Upper lobe of left lung (tissue), 4 donors: ENCODE data around the gene KIF23.

Experiments
- CTCF ChIP-seq, 6 experiments: fragments of 450-650 bp in 4 of 6; fragments of 200-600 bp in 2 of 6; sonication (generic) in 2 of 6; IDR thresholded peaks; one replicate each; pipeline ENCODE4 v1.5.1; 2016 to 2019; ENCODE audit warnings: antibody characterized with exemption in 6 of 6
- EP300 ChIP-seq, 4 donors: sonication (generic); formaldehyde crosslinking; IDR thresholded peaks; one replicate each; pipeline ENCODE4 v1.5.1; 2017; ENCODE audit warnings: antibody characterized with exemption in 4 of 4, control low read depth in 2 of 4
- POLR2A ChIP-seq, 4 donors: fragments of 450-650 bp; IDR thresholded peaks; one replicate each; pipeline ENCODE4 v1.5.1; 2016 to 2017; ENCODE audit warnings: antibody characterized with exemption in 4 of 4, mild to moderate bottlenecking in 2 of 4
- POLR2AphosphoS5 ChIP-seq, 2 donors: sonication (generic); formaldehyde crosslinking; IDR thresholded peaks; one replicate each; pipeline ENCODE4 v1.5.1; 2017; ENCODE audit warnings: antibody characterized with exemption in 2 of 2

- TF ChIP-seq POLR2AphosphoS5 (IDR thresholded peaks at IDR 0.05) (no peak), CTCF (IDR thresholded peaks at IDR 0.05) (no peak), EP300 (IDR thresholded peaks at IDR 0.05) (no peak), POLR2A (IDR thresholded peaks at IDR 0.05) (no peak)
These were observed 3.8 kb upstream of the KIF23 start for GRCh38 chr15:69410248-69410874.
